HUDEP-2 (cell line): ENCODE measurements around the gene C1orf167.
"Not testable (repeated sequence)": the region's sequence is repeated elsewhere in the genome, so short reads cannot be mapped to it uniquely, and the experiment has no call there.

Experiments used
- DNase-seq, 76 experiments: peaks; one replicate each; lab custom pipeline; 2025; ENCODE audit not compliant: unreplicated experiment in 76 of 76; lab: John Stamatoyannopoulos, UW

Gene C1orf167

GRCh38 chr1:11799099-11799498 lies 37.1 kb downstream of the C1orf167 start:
- DNase-seq: no peak

- DNase-seq: no peak
Measured at GRCh38 chr1:11799896-11800295, 37.9 kb downstream of the C1orf167 start.

DNA sequence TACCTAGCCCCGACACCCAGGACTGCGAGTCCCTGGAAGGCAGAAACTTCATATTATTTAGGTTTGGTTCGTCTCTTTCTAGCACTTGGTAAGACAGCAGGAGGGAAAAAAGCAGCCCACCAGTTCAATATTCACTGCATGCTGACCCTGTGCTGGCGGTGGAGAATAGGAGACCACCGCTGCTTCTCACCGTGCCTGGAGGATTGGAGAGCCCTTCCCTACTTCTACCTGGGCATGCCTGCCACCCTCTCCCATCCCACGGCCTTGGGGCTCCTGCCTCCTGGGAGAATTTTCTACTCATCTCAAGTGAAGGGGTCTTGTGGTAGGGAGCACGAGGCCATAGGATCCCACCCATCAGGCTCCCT lies 38.4 kb downstream of the C1orf167 start:
- DNase-seq: no peak

DNA sequence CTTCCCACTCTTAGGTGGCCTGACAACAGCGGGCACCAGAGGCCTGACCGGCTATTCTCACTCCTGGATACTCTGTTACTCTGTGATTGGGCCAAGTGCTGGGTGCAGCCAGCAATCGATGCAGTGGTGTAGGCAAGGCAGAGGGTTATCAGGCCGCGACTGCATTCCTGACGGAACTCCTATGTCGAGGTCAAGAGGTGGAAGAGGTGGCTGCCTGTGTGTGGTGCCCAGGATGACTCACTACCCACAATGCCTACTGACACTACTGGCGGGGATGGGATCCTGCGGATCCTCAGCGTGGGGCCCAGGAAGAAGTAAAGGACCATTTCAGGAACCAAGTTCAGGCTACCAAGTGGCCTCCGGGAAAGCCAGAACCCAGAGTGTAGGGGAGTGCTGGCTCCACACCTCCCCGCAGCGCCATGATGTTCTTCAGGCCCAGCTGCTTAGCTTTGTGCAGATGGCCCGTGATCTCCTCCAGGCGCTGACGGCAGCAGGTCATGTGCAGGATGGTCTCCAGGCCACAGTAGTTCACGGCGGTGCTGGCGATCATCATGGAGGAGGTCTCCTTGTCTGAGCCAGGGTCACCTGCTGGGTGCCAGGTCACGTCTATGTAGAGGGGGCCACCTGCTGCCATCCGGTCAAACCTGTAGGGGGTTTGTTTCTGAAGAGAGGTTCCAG lies 38.9 kb downstream of the C1orf167 start:
- DNase-seq: no peak

- peak in 26 of 76 experiments; percentile 2 to 50 (median 20) for DNase-seq
Measured at GRCh38 chr1:11802616-11802972, 40.6 kb downstream of the C1orf167 start.

- DNase-seq: peak in 74 of 76 experiments; percentile 33 to 94 (median 84)
Measured at GRCh38 chr1:11802973-11803885, 41.2 kb downstream of the C1orf167 start.

DNA sequence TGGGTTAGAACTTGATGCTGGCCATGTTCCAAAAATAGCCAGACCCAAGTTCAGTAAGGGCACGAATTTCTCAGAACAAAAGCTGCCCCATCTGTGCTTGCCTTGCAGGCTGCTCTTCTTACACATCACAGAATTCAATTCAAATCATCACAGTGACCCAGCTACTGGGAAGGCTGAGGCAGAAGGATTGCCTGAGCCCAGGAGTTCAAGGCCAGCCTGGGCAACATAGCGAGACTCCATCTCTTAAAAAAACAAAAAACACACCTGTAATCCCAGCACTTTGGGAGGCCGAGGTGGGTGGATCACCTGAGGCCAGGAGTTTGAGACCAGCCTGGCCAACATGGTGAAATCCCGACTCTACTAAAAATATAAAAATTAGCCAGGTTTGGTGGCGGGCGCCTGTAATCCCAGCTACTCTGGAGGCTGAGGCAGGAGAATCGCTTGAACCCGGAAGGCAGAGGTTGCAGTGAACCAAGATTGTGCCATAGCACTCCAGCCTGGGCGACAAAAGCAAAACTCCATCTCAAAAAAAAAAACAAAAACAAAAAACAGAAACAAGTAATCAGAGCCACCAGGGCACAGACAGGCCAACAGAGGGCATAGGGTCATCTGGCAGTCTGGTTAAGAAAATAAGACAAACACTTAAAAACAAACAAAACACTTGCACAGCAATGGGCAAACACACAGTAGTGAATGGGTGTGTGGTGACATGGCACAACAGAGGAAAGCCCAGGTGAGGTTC lies 42.1 kb downstream of the C1orf167 start:
- DNase-seq: not testable (repeated sequence)

DNA sequence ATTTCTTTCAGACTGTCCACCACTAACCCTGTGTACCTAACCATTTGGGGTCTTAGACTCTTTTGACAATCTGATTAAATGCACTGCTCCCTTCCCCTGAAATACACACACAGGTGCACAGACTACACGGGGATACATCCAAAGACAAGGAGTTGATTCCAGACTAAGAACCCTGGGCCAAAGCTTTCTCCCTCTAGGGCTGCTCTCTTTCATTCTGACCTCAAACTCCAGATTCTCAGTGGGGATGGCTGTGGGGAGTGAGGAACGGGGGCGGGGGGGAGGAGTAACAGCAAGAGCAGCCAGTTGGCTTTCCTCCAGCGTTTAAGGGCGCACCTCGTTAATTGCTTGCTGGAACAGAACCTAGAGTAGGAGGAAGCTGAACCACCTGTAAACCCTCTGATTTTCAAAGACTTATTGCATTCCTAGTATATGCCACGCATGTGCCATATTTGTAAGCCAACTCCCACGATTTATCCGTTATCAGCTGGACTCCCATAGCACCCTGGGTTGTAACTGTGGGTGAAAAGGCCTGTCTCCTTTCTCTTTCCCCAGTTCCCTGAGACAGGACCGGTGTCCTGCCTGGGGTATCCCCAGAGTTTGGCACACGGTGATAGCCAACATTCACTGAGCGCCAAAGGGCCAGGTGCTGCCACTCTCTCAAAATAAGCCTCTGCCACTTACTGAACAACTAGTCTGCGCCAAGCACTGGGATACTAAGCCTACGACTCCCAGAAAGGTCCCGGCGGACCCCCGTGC lies 42.9 kb downstream of the C1orf167 start:
- peak in 66 of 76 experiments; percentile 13 to 75 (median 49) for DNase-seq

DNA sequence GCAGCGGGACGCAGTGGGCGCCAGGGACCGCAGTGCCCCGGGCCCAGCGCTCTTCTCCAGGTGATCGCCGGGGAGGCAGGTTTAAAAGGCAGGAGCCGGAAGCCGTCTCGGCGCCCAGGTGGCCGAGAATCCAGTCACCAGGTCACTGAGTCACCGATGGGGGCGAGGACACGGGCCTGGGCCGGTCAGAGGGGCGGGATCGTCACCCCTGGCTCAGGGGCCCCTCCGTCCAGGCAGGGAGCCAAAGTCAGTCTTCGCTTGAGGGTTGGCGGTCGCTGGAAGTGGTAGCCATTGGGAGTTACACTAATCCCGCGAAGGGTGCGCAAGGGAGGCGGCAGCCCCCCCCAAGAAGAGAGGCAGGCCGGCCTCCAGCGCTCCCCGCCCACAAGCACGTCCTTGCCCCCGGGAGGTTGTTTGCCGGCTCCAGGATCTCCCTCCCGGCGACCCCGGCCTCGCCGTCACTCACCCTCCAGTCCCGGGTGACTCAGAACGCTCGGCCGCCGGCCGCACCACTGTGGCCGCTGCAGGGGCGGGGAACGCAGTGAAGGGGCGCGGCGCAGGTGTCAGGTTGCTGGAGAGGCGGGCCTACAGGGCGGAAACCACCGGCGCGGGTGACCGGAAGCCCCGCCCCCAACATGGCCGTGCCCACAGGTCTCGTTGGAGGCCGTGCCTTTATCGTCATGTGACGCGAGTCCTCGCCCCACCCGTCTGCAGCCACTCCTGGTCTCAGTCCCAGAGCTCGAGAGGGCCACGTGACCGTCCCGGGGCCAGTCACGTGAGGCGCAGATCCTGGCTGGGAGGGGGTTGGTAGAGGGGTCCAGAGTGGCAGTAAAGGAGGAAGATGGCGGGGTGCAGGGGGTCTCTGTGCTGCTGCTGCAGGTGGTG lies 43.7 kb downstream of the C1orf167 start, which contains the start of the genes CLCN6 and MTHFR:
Gene CLCN6 (plus strand): TSS at position 770 of the 885 bp plus-strand sequence. CDS start 72 bp downstream, at position 842.
Gene MTHFR (minus strand): TSS at position 543 of the 885 bp plus-strand sequence. CDS start 2,848 bp downstream, outside the sequence.
- DNase-seq: peak; percentile 78 to 99 (median 98)

DNA sequence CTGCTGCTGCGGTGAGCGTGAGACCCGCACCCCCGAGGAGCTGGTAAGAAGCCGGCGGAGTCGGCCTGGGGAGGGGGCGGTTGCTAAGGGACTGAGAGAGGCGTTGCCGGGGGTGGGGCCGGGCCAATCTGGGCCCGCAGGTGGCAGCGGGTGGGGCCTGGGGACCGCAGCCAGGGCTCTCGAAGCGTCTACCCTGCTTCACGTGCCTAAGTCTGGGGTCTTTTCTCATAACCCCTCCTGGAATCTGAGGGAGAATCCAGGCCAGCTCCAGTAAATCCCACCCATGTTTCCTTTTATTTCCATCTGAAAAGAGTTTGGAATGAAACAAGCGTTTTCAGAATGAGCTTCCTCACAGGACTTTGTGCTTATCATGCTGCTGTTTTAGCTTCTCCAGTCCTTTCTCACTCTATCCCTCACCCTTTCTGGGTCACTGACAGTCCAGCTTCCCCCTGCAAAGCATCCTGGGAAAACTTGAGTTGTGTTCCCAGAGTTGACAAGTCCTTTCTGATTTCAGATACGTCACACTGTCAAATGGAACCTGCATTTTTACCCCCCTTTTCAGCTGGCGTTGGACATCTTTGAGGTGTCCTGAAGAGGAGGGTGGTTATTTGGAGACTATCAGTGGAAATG lies 44.4 kb downstream of the C1orf167 start:
- peak in 32 of 76 experiments; percentile 16 to 80 (median 70) for DNase-seq

- no peak for DNase-seq
Measured at GRCh38 chr1:11807133-11807532, 45.1 kb downstream of the C1orf167 start.

GRCh38 chr1:11813021-11813420 lies 51.0 kb downstream of the C1orf167 start:
- no peak for DNase-seq

DNA sequence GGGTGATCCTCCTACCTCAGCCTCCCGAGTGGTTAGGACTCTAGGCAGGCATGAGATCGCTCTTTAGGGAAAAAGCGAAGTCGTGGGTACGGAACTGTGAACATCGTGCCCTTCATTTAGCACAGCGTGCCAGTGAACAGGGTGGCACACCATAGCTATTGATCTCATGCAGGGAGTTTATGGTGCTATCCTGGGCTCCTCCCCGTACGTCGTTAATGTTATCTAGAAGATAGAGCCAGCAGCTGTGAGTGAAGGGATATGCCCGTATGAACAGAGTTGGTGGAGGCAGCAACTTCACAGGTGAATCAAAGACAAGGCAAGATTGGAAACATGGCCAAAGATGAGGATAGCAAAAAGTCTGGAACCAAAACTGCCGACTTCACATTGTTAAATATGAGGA lies 55.2 kb downstream of the C1orf167 start:
- no peak for DNase-seq

GRCh38 chr1:11822091-11822490 lies 60.1 kb downstream of the C1orf167 start:
- no peak for DNase-seq

DNA sequence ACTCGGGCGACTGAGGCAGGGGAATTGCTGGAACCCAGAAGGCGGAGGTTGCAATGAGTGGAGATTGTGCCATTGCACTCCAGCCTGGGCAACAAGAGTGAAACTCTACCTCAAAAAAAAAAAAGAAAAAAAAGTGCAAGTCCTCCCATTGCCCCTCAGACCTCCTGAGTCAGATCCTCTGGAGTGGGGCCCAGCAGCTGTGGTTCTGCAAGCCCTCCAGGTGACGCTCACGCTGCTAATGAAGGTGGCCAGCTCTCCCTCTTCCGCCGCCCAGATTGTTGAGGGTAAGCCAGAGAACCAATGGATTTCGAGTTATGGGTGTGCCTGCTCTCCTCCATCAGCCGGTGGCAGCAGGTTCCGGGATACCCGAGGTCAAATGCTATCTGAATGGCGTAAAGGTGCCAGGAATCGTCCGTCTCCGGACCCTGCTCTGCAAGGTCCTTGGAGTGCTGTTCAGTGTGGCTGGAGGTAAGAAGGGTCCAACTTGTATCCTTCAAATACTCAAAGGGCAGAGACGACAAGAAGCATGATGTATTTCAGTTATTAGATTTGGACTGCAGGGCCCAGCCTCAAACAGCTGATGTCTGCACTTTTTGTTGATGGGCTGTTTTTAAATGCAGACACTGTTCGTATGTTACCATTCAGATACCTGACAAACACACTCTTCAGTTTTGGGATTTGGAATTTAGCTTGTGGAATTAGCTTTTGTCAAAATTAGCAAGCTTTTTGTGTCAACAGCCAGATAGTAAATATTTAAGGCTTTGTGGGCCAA lies 61.6 kb downstream of the C1orf167 start:
- no peak for DNase-seq

- no peak for DNase-seq
Measured at GRCh38 chr1:11825131-11825530, 63.1 kb downstream of the C1orf167 start.

DNA sequence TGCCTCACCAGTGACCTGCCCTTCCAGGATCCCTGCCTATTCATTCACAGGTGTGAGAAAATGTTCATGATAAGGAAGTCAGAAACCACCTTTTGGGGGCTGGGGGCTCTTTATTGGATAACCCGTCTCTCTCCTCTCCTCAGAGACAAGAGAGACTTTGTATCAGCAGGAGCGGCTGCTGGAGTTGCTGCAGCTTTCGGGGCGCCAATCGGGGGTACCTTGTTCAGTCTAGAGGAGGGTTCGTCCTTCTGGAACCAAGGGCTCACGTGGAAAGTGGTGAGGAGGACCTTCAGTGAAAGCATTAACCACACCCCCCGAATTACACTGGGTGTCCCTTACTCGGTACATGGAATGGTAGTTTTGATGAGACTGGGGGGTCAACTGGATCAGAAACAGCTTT lies 65.0 kb downstream of the C1orf167 start:
- no peak for DNase-seq

DNA sequence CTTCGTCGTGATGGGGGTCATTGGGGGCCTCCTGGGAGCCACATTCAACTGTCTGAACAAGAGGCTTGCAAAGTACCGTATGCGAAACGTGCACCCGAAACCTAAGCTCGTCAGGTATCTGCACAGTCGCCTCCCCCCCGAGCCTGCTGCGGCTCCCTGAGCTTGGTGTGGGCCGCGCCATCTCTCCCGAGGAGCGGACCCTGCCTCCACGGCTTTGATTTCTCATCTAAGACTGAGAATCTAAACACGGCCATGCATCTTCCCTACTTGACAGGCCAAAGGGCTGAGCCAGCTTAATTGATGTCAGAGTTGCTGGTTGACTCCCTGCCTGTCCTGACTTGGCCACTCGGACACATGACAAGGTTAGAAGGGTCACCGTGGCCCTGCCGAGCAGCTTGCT lies 66.5 kb downstream of the C1orf167 start:
- DNase-seq: no peak
